Central memory CD8-positive, alpha-beta T cell (primary cell): Measurements from ENCODE around the gene CTSH.
"Not testable (repeated sequence)": the region's sequence is repeated elsewhere in the genome, so short reads cannot be mapped to it uniquely, and the experiment has no call there.

Source experiments
- ATAC-seq: fragments of 150-1000 bp; cut with Tn5 transposase; replicated peaks from 2 replicates; pipeline ENCODE4 v1.10.0; 2022; ENCODE audit warnings: mild to moderate bottlenecking, moderate FRiP score, moderate number of reproducible peaks; ENCODE audit not compliant: poor library complexity, severe bottlenecking; ENCODE audit errors: extremely low read depth
- DNase-seq, 2 donors: peaks; one replicate each; pipeline ENCODE4 v3.0.0; 2021; ENCODE audit warnings: low spot score in 2 of 2
- H3K27ac Mint-ChIP-seq: one replicate; pipeline ENCODE4 v1.8.0; 2022; ENCODE audit warnings: low read depth, mild to moderate bottlenecking, moderate library complexity, mixed read lengths
- H3K27me3 Mint-ChIP-seq: one replicate; pipeline ENCODE4 v1.8.0; 2022; ENCODE audit warnings: mixed read lengths
- H3K36me3 Mint-ChIP-seq: one replicate; pipeline ENCODE4 v1.8.0; 2022; ENCODE audit warnings: mild to moderate bottlenecking, moderate library complexity, mixed read lengths; ENCODE audit not compliant: insufficient read depth
- H3K4me1 Mint-ChIP-seq: one replicate; pipeline ENCODE4 v1.8.0; 2022; ENCODE audit warnings: mixed read lengths
- H3K4me3 Mint-ChIP-seq: one replicate; pipeline ENCODE4 v1.8.0; 2022; ENCODE audit warnings: mild to moderate bottlenecking, moderate library complexity, mixed read lengths
- H3K9me3 Mint-ChIP-seq: one replicate; pipeline ENCODE4 v1.8.0; 2022; ENCODE audit warnings: mixed read lengths

Gene CTSH

GRCh38 chr15:78930577-78931388 lies 14.1 kb downstream of the CTSH start:
- no peak overlapping the region for H3K4me3 Mint-ChIP-seq
- peaks cover 10% of the 10 kb centered on the region for H3K36me3 Mint-ChIP-seq
- no peak for ATAC-seq
- H3K9me3 Mint-ChIP-seq: no peaks in the 10 kb centered on the region
- DNase-seq: no peak
- no peaks in the 10 kb centered on the region for H3K27me3 Mint-ChIP-seq
- no peaks in the 10 kb centered on the region for H3K4me1 Mint-ChIP-seq
- H3K27ac Mint-ChIP-seq: no peak overlapping the region

GRCh38 chr15:78929536-78930264 lies 15.1 kb downstream of the CTSH start:
- Mint-ChIP-seq H3K4me3 (no peak overlapping the region), H3K27me3 (no peaks in the 10 kb centered on the region), H3K36me3 (peaks cover 9% of the 10 kb centered on the region), H3K27ac (no peak overlapping the region), H3K4me1 (no peaks in the 10 kb centered on the region), H3K9me3 (no peaks in the 10 kb centered on the region)
- ATAC-seq (no peak), DNase-seq (no peak)

DNA sequence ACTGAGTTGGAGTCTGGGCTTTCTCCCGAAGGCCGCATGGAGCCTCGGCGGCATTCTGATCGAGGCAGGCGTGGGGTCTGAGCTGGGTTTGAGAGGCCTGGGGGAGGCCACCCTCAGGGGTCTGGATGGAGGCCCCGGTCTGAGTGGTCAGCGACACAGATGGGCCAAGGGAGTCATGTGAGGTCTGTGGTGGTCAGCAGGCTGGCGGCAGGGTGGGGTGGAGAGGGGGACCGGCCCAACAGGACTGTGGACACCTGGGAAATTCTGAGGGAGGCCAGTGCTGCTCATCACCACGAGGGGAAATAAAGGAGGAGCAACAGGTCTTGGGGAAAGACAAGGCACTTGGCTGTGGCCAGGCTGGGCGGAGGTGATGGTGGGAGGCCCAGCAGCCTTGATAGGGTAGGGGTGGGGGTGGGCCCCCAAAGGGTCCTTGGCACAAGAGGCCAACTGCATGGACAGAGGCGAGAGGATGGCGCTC lies 16.2 kb downstream of the CTSH start:
- DNase-seq (no peak), ATAC-seq (no peak)
- no peaks in the 10 kb centered on the region for H3K27me3 Mint-ChIP-seq
- no peaks in the 10 kb centered on the region for H3K4me1 Mint-ChIP-seq
- H3K9me3 Mint-ChIP-seq: no peaks in the 10 kb centered on the region
- no peak overlapping the region for H3K27ac Mint-ChIP-seq
- no peak overlapping the region for H3K4me3 Mint-ChIP-seq
- H3K36me3 Mint-ChIP-seq: peaks cover 11% of the 10 kb centered on the region

DNA sequence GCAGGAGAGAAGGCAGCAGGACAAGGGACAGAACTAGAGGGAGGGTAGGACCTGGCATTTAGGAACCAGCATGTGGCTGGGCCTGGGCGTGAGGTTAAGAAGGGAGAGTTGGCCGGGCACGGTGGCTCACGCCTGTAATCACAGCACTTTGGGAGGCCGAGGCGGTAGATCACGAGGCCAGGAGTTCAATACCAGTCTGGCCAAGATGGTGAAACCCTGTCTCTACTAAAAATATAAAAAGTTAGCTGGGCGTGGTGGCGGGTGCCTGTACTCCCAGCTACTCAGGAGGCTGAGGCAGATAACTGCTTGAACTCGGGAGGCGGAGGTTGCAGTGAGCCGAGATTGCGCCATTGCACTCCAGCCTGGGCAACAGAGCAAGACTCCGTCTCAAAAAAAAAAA lies 16.7 kb downstream of the CTSH start:
- H3K27ac Mint-ChIP-seq: peak overlapping the region; percentile 74
- not testable (repeated sequence) for H3K4me1 Mint-ChIP-seq, H3K27me3 Mint-ChIP-seq, H3K9me3 Mint-ChIP-seq, DNase-seq, H3K4me3 Mint-ChIP-seq, ATAC-seq
- peaks cover 11% of the 10 kb centered on the region for H3K36me3 Mint-ChIP-seq

DNA sequence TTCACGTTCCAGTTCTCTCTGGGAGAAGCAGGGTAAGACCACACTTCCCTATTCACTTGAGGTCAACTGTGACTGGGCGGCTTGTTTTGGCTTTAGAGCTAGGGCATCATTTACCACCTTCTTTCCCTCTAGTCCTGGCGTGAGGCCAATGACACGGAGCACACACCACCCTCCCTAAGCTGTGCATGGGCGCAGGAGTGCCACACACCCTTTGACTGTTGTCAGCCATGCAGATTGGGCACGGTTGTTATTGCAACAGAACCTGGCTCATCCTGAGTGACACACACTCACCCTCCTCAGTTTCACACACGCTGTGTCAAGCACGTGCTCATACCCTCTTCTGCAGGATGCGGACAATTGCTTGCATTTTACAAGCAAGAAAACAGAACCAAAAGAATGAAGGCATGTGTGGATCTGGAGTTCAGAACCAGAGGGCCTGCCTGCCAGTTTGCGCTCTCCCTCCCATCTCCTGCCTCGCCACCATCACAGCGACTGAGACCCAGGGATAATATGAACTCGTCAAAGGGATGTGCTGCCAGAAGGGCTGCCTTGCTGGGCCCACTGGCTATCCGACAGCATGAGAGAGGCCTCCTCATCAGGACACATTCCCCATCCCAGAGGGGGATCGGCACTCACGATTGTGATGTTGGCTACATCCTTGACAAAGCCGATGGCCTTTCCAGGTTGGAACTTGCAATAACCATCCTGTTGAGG lies 17.6 kb downstream of the CTSH start:
- Mint-ChIP-seq H3K27me3 (no peaks in the 10 kb centered on the region), H3K9me3 (no peaks in the 10 kb centered on the region), H3K4me3 (no peak overlapping the region), H3K36me3 (peaks cover 16% of the 10 kb centered on the region), H3K4me1 (no peaks in the 10 kb centered on the region), H3K27ac (peak overlapping the region; percentile 74)
- ATAC-seq (no peak), DNase-seq (no peak)

- H3K9me3 Mint-ChIP-seq: no peaks in the 10 kb centered on the region
- no peaks in the 10 kb centered on the region for H3K4me1 Mint-ChIP-seq
- H3K27ac Mint-ChIP-seq: no peak overlapping the region
- no peak for DNase-seq
- peaks cover 25% of the 10 kb centered on the region for H3K36me3 Mint-ChIP-seq
- no peak for ATAC-seq
- H3K4me3 Mint-ChIP-seq: no peak overlapping the region
- H3K27me3 Mint-ChIP-seq: no peaks in the 10 kb centered on the region
These were observed 18.7 kb downstream of the CTSH start for GRCh38 chr15:78925956-78926743.

DNA sequence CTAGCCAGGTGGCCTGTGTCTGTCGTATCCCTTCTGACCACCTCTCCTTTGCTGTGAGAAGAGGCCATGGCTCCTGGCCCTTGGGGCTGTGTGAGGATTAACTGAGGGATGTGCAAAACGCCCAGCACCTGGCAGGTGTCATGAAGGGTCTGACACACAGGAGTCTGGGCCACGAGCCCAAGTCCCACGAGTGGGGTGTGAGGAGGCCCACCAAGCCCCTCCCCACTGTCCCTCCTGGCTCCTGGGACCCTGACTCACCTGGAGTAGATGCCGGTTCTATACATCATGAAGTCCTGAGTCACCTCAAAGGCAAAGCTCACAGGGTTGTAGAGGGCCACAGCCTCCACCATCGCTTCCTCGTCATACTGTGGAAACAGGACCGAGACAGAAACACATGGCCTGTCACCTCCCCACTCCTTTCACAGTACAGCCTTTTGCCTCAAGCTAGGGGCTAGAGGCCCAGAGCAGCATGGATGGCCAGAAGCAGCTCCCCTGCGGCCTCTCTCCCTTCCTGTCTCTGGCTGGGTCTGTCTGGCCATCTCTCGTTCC lies 19.7 kb downstream of the CTSH start:
- DNase-seq (no peak), ATAC-seq (no peak)
- H3K27me3 Mint-ChIP-seq: no peaks in the 10 kb centered on the region
- H3K27ac Mint-ChIP-seq: no peak overlapping the region
- no peak overlapping the region for H3K4me3 Mint-ChIP-seq
- H3K9me3 Mint-ChIP-seq: no peaks in the 10 kb centered on the region
- no peaks in the 10 kb centered on the region for H3K4me1 Mint-ChIP-seq
- H3K36me3 Mint-ChIP-seq: peaks cover 28% of the 10 kb centered on the region

- no peak for DNase-seq
- ATAC-seq: no peak
- peak overlapping the region; percentile 83 for H3K27ac Mint-ChIP-seq
These were observed 21.1 kb downstream of the CTSH start for GRCh38 chr15:78923480-78924360.

GRCh38 chr15:78923015-78923414 lies 21.8 kb downstream of the CTSH start:
- Mint-ChIP-seq H3K4me3 (no peak overlapping the region), H3K4me1 (no peaks in the 10 kb centered on the region), H3K27ac (no peak overlapping the region), H3K27me3 (no peaks in the 10 kb centered on the region), H3K36me3 (peaks cover 35% of the 10 kb centered on the region), H3K9me3 (no peaks in the 10 kb centered on the region)
- DNase-seq (no peak), ATAC-seq (no peak)

More at GRCh38 chr15:78923480-78924360, 21.1 kb downstream of the CTSH start:
- Mint-ChIP-seq H3K4me1 (no peaks in the 10 kb centered on the region), H3K4me3 (no peak overlapping the region), H3K36me3 (peaks cover 34% of the 10 kb centered on the region), H3K27me3 (no peaks in the 10 kb centered on the region), H3K9me3 (no peaks in the 10 kb centered on the region)

GRCh38 chr15:78922527-78922926 lies 22.3 kb downstream of the CTSH start:
- Mint-ChIP-seq H3K4me1 (no peaks in the 10 kb centered on the region), H3K36me3 (peaks cover 39% of the 10 kb centered on the region), H3K9me3 (no peaks in the 10 kb centered on the region), H3K27ac (no peak overlapping the region), H3K27me3 (no peaks in the 10 kb centered on the region), H3K4me3 (no peak overlapping the region)
- DNase-seq (no peak), ATAC-seq (no peak)

DNA sequence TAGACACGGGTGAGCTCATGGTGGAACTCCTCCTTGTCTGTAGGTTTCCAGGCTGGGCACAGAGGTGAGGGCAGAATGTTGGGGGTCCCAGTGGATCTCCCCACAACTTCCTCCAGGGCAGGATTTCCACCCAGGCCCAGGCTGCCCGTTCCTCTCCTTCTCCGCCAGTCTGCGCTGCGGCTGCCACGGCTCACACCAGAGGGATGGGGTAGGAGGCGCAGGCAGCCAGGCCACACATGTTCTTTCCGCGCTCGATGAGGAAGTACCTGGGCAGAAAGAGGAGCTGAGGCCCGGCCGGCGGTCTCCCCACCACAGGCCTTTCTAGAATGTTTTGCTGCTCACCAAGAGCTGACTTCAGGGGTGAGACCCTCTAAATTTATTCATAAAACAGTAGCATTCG lies 22.9 kb downstream of the CTSH start:
- Mint-ChIP-seq H3K4me3 (no peak overlapping the region), H3K27me3 (no peaks in the 10 kb centered on the region), H3K9me3 (no peaks in the 10 kb centered on the region), H3K4me1 (no peaks in the 10 kb centered on the region), H3K36me3 (peaks cover 41% of the 10 kb centered on the region), H3K27ac (no peak overlapping the region)
- DNase-seq: no peak
- ATAC-seq: no peak
